ENCODE data around the gene PRDM16.

PRDM16 gene

GRCh38 chr1:3359351-3359750 lies 290.3 kb downstream of the PRDM16 start:
- no peak overlapping the region for H3K4me3 ChIP-seq (ENCODE audit: low read depth, low read length)
- no peak for DNase-seq (ENCODE audit: low read depth)
- no peak for TF ChIP-seq CTCF (conservative IDR thresholded peaks at IDR 0.05; ENCODE audit: low read depth, low read length)

- TF ChIP-seq CTCF (conservative IDR thresholded peaks at IDR 0.05; ENCODE audit: low read depth, low read length) = no peak
- DNase-seq (ENCODE audit: low read depth) = no peak
- no peak overlapping the region for H3K4me3 ChIP-seq (ENCODE audit: low read depth, low read length)
Measured at GRCh38 chr1:3359756-3360440, 290.9 kb downstream of the PRDM16 start.

- no peak for TF ChIP-seq CTCF (conservative IDR thresholded peaks at IDR 0.05; ENCODE audit: low read depth, low read length)
- DNase-seq (ENCODE audit: low read depth) = no peak
- no peak overlapping the region for H3K4me3 ChIP-seq (ENCODE audit: low read depth, low read length)
Measured at GRCh38 chr1:3360646-3361257, 291.7 kb downstream of the PRDM16 start.

GRCh38 chr1:3363023-3363422 lies 294.0 kb downstream of the PRDM16 start:
- DNase-seq (ENCODE audit: low read depth) = no peak
- H3K4me3 ChIP-seq (ENCODE audit: low read depth, low read length) = no peak overlapping the region
- TF ChIP-seq CTCF (conservative IDR thresholded peaks at IDR 0.05; ENCODE audit: low read depth, low read length) = no peak

GRCh38 chr1:3363756-3364155 lies 294.8 kb downstream of the PRDM16 start:
- TF ChIP-seq CTCF (conservative IDR thresholded peaks at IDR 0.05; ENCODE audit: low read depth, low read length) = no peak
- DNase-seq (ENCODE audit: low read depth) = no peak

GRCh38 chr1:3364551-3364950 lies 295.5 kb downstream of the PRDM16 start:
- H3K4me3 ChIP-seq (ENCODE audit: low read depth, low read length) = no peak overlapping the region
- no peak for TF ChIP-seq CTCF (conservative IDR thresholded peaks at IDR 0.05; ENCODE audit: low read depth, low read length)
- no peak for DNase-seq (ENCODE audit: low read depth)

More at GRCh38 chr1:3363756-3364155, 294.8 kb downstream of the PRDM16 start:
- no peak overlapping the region for H3K4me3 ChIP-seq (ENCODE audit: low read depth, low read length)

- no peak overlapping the region for H3K4me3 ChIP-seq (ENCODE audit: low read depth, low read length)
- no peak for TF ChIP-seq CTCF (conservative IDR thresholded peaks at IDR 0.05; ENCODE audit: low read depth, low read length)
- no peak for DNase-seq (ENCODE audit: low read depth)
Measured at GRCh38 chr1:3364983-3365382, 296.0 kb downstream of the PRDM16 start.

All from choroid plexus epithelial cell (primary cell).